COLO829 (cell line): ENCODE measurements around the gene LY6G6C.
"Not testable (repeated sequence)": the region's sequence is repeated elsewhere in the genome, so short reads cannot be mapped to it uniquely, and the experiment has no call there.

Experiments
- DNase-seq: peaks from one replicate; pipeline ENCODE4 v3.0.0; 2012; ENCODE audit warnings: low spot score

LY6G6C gene

GRCh38 chr6:31727034-31727716 is 5.6 kb upstream of the LY6G6C start:
- no peak for DNase-seq

GRCh38 chr6:31725502-31726350 is 4.2 kb upstream of the LY6G6C start:
- peak; percentile 84 for DNase-seq

GRCh38 chr6:31723980-31724691 is 2.6 kb upstream of the LY6G6C start:
- no peak for DNase-seq

- no peak for DNase-seq
These were observed 1.9 kb upstream of the LY6G6C start, which contains the start of gene MPIG6B for GRCh38 chr6:31723245-31723979. Gene MPIG6B, plus strand, starts transcription at chr6:31723373. Its CDS starts 11 bp downstream, at chr6:31723384.

- no peak for DNase-seq
These were observed 627 bp upstream of the LY6G6C start for GRCh38 chr6:31722173-31722572.

- no peak for DNase-seq
These were observed 1.3 kb downstream of the LY6G6C start for GRCh38 chr6:31720196-31720770.

DNA sequence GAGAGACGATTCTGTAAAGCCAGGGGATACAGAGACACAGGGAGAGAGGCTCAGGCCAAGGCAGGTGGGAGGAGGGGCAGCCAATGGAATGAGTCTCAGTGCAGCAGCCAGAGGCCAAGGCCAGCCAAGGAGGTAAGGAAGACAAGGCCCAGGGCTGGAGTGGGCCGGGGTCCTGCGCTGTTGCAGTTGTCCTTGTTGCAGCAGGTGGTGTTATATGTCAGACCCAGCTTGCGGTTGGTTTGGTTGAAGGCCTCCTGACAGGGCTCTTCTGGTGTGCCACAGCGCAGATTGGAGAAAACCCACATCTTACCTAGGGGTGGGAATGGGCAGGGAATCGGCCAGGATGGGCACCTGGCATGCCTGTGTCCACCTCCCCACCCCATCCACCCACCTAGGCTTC is 2.5 kb downstream of the LY6G6C start:
- DNase-seq = no peak

DNA sequence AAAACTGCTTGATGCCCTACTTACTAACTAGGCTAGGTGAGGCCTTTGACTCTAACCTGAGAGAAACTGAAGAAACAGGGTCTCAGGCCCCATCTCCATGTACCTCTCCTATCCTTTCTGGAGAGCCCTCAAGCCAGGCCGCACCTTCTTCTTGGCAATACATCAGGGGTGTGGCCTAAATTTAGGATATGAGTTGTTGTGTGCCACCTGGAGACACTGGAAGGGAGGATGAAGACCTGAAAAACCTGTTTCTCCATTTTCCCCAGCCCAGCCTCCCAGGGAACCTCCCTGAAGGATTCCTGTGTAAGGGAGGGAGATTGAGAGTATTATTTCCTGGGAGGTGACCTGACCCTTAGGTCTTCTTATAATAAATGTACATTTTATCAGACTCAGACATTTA is 3.3 kb downstream of the LY6G6C start:
- DNase-seq = no peak

- no peak for DNase-seq
These were observed 3.9 kb downstream of the LY6G6C start for GRCh38 chr6:31717499-31718222.

- no peak for DNase-seq
These were observed 6.3 kb downstream of the LY6G6C start, which contains the start of gene LY6G6D for GRCh38 chr6:31715022-31715958. Gene LY6G6D, plus strand, starts transcription at chr6:31715348. Its CDS starts 8 bp downstream, at chr6:31715356.

DNA sequence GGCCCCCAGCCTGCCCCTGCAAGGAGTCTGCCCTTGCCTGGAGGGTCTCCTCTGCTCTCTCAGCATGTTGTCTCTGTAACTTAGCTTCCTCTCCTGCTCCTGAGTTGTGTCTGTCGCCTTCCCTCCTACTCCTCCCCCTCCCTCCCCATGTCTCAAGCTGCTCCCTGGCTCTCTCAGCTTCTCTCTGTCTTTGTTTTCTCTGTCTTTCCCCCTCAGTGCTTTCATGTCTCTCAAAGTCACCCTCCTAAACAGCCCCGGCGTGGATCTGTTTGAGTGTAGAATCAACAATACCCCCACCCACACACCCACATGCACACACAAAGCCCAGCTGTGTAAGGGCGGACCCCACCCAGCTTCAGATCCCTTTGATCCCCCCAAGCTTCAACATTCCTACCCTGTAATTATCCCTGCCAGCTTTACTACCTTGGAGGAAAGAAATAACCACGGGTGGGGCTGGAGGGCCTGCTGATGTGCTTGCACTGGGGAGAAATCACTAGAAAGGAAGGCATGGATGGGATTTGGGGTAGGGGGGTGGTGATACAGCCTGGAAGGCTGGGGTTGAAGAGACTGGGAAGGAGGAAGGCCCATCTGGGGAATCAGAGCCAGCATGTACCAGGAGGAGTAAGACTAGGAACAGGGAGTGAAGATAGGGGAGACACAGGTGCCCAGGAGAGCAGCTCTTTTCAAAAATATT is 7.4 kb downstream of the LY6G6C start:
- no peak for DNase-seq

GRCh38 chr6:31713465-31713864 is 8.1 kb downstream of the LY6G6C start:
- no peak for DNase-seq

GRCh38 chr6:31712296-31712695 is 9.2 kb downstream of the LY6G6C start:
- no peak for DNase-seq

GRCh38 chr6:31711233-31711632 is 10.3 kb downstream of the LY6G6C start:
- no peak for DNase-seq

DNA sequence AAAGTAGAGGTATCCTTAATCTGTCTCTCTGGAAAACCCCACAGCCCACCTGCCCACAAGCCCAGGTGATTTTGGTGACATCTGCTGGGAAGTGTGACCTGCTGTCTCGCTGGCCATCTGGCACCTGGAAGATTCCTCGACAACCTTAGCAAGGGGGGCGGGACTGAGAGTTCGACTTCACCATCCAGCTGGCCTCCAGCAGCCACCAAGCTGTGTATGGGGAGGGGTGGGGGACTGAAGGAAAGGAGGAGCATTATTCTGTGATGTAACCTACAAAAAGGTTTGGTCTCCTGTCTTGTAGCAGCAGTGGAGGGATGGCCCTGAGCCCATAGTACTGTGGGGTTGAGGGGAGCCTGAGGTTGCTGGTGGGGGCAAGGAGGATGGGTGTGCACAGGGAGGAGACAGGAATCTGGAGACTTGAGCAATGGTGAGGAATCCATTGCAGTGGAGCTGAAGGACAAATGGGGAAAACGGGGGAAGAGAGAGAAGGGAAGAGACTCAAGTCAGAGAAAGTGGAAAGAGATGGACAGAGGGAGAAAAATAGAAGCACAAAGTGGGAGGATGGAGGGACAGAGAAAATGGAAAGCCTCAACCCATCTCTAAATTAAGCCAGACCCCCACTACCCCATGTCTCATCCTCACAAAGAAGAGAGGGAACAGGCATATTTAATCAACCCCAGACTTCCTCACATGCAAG is 10.9 kb downstream of the LY6G6C start:
- DNase-seq = no peak

- not testable (repeated sequence) for DNase-seq
These were observed 12.4 kb downstream of the LY6G6C start for GRCh38 chr6:31709157-31709556.

DNA sequence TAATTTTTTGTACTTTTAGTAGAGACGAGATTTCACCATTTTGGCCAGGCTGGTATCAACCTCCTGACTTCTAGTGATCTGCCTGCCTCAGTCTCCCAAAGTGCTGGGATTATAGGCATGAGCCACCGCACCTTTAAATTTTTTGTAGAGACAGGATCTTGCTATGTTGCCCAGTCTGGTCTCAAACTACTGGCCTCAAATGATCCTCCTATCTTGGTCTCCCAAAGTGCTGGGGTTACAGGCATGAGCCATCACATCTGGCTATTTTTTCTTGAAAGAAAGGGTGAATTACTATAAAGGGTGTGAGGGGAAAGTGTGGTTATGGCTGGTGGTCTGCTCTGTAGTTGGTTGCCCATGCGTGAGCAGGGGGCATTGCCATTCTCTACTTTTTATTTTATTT is 13.3 kb downstream of the LY6G6C start:
- DNase-seq = no peak

DNA sequence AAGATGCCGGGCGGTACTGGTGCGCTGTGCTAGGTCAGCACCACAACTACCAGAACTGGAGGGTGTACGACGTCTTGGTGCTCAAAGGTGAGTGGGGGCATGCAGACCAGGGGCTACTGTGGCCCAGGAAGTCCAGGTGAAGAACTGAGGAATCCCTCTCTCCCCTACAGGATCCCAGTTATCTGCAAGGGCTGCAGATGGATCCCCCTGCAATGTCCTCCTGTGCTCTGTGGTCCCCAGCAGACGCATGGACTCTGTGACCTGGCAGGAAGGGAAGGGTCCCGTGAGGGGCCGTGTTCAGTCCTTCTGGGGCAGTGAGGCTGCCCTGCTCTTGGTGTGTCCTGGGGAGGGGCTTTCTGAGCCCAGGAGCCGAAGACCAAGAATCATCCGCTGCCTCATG is 13.8 kb downstream of the LY6G6C start:
- no peak for DNase-seq
